Measurements from ENCODE around the gene ZNF362.

DNA sequence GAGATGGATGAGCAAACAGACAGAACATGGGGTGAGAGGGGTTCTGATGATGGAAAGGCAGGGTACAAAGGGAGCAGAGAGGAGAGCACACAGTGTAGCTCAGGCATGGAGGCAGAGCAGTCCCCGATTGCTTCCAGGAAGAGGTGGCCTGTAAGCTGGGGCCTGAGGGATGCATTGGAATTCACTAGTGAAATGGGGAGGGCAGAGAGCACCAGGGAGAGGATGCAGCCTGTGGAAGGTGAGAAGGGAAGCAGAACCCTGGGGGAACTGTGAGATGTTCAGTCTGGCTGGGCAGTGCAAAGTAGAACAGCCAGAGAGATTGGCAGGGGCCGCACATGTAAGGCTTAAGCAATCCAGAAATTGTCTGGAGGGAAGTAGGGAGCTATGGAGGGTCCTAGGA, 12.2 kb downstream of the ZNF362 start:
- TF ChIP-seq EZH2 (IDR thresholded peaks at IDR 0.05; ENCODE audit: borderline replicate concordance, low read depth, low read length, severe bottlenecking): no peak
- TF ChIP-seq, protein P1, sequence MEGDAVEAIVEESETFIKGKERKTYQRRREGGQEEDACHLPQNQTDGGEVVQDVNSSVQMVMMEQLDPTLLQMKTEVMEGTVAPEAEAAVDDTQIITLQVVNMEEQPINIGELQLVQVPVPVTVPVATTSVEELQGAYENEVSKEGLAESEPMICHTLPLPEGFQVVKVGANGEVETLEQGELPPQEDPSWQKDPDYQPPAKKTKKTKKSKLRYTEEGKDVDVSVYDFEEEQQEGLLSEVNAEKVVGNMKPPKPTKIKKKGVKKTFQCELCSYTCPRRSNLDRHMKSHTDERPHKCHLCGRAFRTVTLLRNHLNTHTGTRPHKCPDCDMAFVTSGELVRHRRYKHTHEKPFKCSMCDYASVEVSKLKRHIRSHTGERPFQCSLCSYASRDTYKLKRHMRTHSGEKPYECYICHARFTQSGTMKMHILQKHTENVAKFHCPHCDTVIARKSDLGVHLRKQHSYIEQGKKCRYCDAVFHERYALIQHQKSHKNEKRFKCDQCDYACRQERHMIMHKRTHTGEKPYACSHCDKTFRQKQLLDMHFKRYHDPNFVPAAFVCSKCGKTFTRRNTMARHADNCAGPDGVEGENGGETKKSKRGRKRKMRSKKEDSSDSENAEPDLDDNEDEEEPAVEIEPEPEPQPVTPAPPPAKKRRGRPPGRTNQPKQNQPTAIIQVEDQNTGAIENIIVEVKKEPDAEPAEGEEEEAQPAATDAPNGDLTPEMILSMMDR (IDR thresholded peaks at IDR 0.05; ENCODE audit: borderline replicate concordance, extremely low read depth, low read length, poor library complexity, severe bottlenecking): no peak

All from DND-41 (cell line).